Uterus (tissue), 2 donors: ENCODE data around the gene CD151.

Experiments used
- POLR2A ChIP-seq, 2 donors: fragments of 450-650 bp; IDR thresholded peaks; one replicate each; pipeline ENCODE4 v1.6.1; 2016; ENCODE audit warnings: antibody characterized with exemption in 2 of 2, mild to moderate bottlenecking in 1 of 2, moderate library complexity in 1 of 2
- TF ChIP-seq, protein P1 (sequence below), 4 experiments: fragments of 200-600 bp in 2 of 4; fragments of 450-650 bp in 2 of 4; sonication (generic) in 2 of 4; IDR thresholded peaks; one replicate each; pipeline ENCODE4 v1.5.1; 2016 to 2019; ENCODE audit warnings: antibody characterized with exemption in 4 of 4, mild to moderate bottlenecking in 2 of 4, moderate library complexity in 1 of 4

DNA sequence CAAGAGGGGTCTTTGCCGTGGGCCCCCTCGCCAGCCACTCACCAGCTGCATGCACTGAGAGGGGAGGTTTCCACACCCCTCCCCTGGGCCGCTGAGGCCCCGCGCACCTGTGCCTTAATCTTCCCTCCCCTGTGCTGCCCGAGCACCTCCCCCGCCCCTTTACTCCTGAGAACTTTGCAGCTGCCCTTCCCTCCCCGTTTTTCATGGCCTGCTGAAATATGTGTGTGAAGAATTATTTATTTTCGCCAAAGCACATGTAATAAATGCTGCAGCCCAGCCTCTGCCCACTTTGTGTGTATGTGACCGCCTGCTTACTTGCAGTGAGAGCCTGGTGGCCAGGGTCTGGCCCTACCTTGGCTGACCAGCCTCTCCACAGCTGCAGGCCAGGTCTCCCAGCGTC lies 7.8 kb upstream of the CD151 start:
- TF ChIP-seq, protein P1, sequence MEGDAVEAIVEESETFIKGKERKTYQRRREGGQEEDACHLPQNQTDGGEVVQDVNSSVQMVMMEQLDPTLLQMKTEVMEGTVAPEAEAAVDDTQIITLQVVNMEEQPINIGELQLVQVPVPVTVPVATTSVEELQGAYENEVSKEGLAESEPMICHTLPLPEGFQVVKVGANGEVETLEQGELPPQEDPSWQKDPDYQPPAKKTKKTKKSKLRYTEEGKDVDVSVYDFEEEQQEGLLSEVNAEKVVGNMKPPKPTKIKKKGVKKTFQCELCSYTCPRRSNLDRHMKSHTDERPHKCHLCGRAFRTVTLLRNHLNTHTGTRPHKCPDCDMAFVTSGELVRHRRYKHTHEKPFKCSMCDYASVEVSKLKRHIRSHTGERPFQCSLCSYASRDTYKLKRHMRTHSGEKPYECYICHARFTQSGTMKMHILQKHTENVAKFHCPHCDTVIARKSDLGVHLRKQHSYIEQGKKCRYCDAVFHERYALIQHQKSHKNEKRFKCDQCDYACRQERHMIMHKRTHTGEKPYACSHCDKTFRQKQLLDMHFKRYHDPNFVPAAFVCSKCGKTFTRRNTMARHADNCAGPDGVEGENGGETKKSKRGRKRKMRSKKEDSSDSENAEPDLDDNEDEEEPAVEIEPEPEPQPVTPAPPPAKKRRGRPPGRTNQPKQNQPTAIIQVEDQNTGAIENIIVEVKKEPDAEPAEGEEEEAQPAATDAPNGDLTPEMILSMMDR (IDR thresholded peaks at IDR 0.05), result no peak
- no peak for TF ChIP-seq POLR2A (IDR thresholded peaks at IDR 0.05)
